Measurements from ENCODE around the gene PTPRE.

The PTPRE gene

DNA sequence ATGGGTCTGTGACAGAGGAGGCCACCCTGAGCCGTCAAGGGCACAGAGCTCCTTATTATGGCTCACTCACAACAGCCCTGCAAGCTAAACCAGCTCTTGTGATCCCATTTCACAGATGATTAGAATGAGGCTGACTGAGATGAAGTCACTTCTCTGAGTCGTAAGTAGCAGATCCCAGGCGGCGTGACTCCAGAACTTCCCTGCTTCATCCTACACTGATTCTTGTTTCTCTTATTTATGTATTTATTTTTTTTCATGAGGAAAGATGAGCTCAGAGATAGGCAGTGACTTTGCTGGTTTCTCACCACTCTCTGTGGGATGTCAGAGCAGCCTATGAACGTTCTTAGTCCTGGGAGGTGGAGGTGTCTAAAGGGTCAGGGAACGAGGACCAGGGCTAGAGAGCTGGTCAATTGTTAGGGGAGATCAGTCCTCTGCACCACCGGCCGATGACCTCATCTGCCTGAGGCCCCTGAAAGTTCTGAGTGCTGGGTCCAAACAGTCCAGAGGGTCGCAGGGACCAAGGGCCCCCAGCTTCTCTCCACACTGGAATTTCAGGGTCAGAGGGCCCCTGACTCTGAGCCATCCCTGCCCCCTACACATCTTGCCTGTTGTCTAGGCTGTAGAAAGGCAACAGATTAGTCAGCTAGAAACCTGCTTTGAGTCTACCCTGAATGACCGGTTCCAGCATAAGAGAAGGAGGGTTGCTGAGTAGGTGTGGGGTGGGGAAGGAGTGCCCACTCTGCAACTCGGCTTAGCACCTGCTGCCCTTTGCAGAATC is 32.0 kb upstream of the PTPRE start:
- H3K4me3 ChIP-seq (ENCODE audit: low read depth, low read length) = no peak overlapping the region
- no peak for DNase-seq
- in situ Hi-C loops (cut with HindIII; ENCODE audit: low pct_ligation_motif_present, low sequenced_read_pairs) = no loop called here
- no peaks in the 10 kb centered on the region for H3K27me3 ChIP-seq (replicated peaks)
- H3K36me3 ChIP-seq (replicated peaks) = no peaks in the 10 kb centered on the region
- H3K27ac ChIP-seq = no peak overlapping the region
- TF ChIP-seq CTCF (IDR thresholded peaks at IDR 0.05; ENCODE audit: low read depth, low read length, missing control alignments) = no peak

- H3K27me3 ChIP-seq (replicated peaks) = no peaks in the 10 kb centered on the region
- no peaks in the 10 kb centered on the region for H3K36me3 ChIP-seq (replicated peaks)
- in situ Hi-C loops (cut with HindIII; ENCODE audit: low pct_ligation_motif_present, low sequenced_read_pairs) = no loop called here
- DNase-seq = no peak
- H3K27ac ChIP-seq = no peak overlapping the region
- H3K4me3 ChIP-seq (ENCODE audit: low read depth, low read length) = no peak overlapping the region
- no peak for TF ChIP-seq CTCF (IDR thresholded peaks at IDR 0.05; ENCODE audit: low read depth, low read length, missing control alignments)
These were observed 31.5 kb upstream of the PTPRE start for GRCh38 chr10:127875449-127875765.

DNA sequence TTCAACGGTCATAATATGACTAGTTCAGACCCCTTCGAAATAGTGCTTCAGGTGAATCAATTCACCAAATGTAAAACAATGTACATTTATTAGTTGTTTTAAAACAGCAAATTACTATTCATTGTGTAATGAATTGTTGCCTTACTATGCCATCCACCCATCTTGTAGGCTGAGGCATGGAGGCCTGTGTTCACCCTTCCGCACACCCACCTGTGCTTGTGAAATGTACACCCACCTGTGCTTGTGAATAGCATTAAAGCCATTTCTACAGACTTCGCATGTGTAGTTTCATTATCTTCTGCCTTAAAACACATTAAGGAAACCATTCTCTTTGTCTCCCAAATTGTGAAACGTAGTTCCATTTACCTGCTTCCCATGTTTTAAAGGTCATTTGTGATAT is 31.0 kb upstream of the PTPRE start:
- in situ Hi-C loops (cut with HindIII; ENCODE audit: low pct_ligation_motif_present, low sequenced_read_pairs) = no loop called here
- H3K36me3 ChIP-seq (replicated peaks) = no peaks in the 10 kb centered on the region
- H3K27ac ChIP-seq = no peak overlapping the region
- no peaks in the 10 kb centered on the region for H3K27me3 ChIP-seq (replicated peaks)
- no peak for TF ChIP-seq CTCF (IDR thresholded peaks at IDR 0.05; ENCODE audit: low read depth, low read length, missing control alignments)
- H3K4me3 ChIP-seq (ENCODE audit: low read depth, low read length) = no peak overlapping the region
- DNase-seq = no peak

GRCh38 chr10:127877116-127877515 is 29.8 kb upstream of the PTPRE start:
- no peaks in the 10 kb centered on the region for H3K36me3 ChIP-seq (replicated peaks)
- TF ChIP-seq CTCF (IDR thresholded peaks at IDR 0.05; ENCODE audit: low read depth, low read length, missing control alignments) = no peak
- DNase-seq = no peak
- in situ Hi-C loops (cut with HindIII; ENCODE audit: low pct_ligation_motif_present, low sequenced_read_pairs) = no loop called here
- H3K4me3 ChIP-seq (ENCODE audit: low read depth, low read length) = no peak overlapping the region
- H3K27ac ChIP-seq = no peak overlapping the region
- H3K27me3 ChIP-seq (replicated peaks) = no peaks in the 10 kb centered on the region

GRCh38 chr10:127877699-127878098 is 29.2 kb upstream of the PTPRE start:
- Histone ChIP-seq H3K27ac (no peak overlapping the region), H3K27me3 (replicated peaks) (no peaks in the 10 kb centered on the region), H3K4me3 (ENCODE audit: low read depth, low read length) (no peak overlapping the region), H3K36me3 (replicated peaks) (no peaks in the 10 kb centered on the region)
- no peak for DNase-seq
- TF ChIP-seq CTCF (IDR thresholded peaks at IDR 0.05; ENCODE audit: low read depth, low read length, missing control alignments) = no peak
- in situ Hi-C loops (cut with HindIII; ENCODE audit: low pct_ligation_motif_present, low sequenced_read_pairs) = no loop called here

DNA sequence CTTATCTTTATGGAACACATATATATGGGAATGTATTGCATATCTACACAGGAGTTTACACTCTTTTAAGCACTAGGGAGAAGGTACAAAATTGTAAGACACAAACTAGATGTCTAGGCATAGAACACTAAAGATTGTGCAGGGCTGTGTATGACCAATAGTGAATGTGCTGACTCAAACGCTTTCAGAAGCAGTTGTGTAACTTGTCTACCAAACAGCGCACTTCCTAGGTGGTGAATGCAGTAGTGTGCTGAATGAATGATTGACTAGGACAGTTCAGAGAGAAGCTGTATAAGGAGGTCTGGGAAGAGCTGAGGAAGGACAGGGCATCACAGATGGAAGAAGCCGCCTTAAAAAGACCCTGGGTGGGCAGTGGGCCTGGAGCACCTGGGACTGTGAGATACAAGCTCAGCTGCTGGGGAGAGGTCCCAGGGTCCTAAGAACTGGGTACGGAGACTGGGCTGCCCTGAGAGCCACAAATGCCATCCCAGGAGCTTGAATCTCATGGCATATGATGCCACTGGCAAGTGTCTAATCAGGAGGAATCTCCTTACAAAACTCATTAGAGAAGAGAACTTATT is 28.3 kb upstream of the PTPRE start:
- Histone ChIP-seq H3K27me3 (replicated peaks) (no peaks in the 10 kb centered on the region), H3K27ac (no peak overlapping the region), H3K4me3 (ENCODE audit: low read depth, low read length) (no peak overlapping the region), H3K36me3 (replicated peaks) (no peaks in the 10 kb centered on the region)
- in situ Hi-C loops (cut with HindIII; ENCODE audit: low pct_ligation_motif_present, low sequenced_read_pairs) = no loop called here
- no peak for TF ChIP-seq CTCF (IDR thresholded peaks at IDR 0.05; ENCODE audit: low read depth, low read length, missing control alignments)
- DNase-seq = no peak

All from brain microvascular endothelial cell (primary cell).